ENCODE results near the gene SNRNP48.

SNRNP48 gene, protein sequence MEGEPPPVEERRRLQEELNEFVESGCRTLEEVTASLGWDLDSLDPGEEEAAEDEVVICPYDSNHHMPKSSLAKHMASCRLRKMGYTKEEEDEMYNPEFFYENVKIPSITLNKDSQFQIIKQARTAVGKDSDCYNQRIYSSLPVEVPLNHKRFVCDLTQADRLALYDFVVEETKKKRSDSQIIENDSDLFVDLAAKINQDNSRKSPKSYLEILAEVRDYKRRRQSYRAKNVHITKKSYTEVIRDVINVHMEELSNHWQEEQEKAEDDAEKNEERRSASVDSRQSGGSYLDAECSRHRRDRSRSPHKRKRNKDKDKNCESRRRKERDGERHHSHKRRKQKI

DNA sequence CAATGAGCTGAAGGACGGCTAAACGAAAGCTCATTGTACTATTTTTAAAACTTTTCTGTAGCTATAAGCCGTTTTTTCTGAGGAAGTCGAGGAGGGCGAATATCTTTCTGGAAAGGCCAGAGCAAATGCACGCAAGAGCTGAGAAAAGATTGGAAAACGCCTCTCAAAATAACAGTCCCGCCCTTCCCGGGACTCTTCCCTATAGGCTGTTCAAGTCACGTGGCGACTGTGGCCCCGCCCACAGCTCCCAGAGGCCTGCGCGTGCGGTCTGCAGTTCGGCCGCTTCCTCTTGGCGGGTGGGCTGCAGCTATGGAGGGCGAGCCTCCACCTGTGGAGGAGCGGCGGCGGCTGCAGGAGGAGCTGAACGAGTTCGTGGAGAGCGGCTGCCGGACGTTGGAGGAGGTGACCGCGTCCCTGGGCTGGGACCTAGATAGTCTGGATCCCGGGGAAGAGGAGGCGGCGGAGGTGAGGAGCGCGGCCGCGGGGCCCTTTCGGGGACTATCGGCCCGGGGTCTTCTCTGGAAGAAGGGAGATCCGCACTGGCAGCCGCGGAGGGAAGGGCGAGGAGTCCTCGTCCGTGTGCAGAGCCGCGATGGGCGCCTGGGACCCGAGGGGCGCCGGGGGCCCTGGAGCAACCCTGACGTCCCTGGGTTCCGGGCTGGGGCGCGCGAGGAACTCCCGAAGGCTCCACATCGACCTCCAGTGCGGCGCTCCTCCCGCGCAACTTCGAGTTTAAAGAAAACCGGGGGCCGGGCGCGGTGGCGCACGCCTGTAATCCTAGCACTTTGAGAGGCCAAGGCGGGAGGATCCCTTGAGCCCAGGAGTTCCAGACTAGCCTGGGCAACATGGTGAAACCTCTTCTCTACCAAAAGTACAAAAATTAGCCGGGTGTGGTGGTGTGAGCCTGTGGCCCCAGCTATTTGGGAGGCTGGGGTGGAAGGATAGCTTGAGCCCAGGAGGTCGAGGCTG, at the start of gene SNRNP48:
Gene SNRNP48 (plus strand): TSS at position 250 of the 969 bp plus-strand sequence. CDS start 60 bp downstream, at position 310.
- DNase-seq: peak; percentile 31

DNA sequence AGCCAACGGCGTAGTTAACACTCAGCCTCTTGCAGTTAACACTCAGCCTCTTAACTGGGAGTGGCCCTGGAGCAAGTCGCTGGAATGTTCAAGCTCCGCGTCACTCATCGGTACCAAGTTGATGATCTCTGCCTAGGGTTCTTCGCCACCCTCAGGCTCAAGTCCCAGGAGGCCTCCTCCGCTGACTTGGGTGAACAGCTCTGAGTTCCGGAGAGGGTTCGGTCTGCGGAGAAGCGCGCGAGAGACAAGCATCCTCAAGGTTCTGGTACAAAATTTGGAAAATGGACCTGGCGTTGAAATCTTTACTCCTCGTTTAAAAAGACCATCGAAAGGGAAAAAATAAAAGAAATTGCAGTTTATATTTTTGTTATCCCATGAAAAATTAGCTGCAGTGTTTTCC, 49.4 kb upstream of the SNRNP48 start:
- no peak for DNase-seq

DNA sequence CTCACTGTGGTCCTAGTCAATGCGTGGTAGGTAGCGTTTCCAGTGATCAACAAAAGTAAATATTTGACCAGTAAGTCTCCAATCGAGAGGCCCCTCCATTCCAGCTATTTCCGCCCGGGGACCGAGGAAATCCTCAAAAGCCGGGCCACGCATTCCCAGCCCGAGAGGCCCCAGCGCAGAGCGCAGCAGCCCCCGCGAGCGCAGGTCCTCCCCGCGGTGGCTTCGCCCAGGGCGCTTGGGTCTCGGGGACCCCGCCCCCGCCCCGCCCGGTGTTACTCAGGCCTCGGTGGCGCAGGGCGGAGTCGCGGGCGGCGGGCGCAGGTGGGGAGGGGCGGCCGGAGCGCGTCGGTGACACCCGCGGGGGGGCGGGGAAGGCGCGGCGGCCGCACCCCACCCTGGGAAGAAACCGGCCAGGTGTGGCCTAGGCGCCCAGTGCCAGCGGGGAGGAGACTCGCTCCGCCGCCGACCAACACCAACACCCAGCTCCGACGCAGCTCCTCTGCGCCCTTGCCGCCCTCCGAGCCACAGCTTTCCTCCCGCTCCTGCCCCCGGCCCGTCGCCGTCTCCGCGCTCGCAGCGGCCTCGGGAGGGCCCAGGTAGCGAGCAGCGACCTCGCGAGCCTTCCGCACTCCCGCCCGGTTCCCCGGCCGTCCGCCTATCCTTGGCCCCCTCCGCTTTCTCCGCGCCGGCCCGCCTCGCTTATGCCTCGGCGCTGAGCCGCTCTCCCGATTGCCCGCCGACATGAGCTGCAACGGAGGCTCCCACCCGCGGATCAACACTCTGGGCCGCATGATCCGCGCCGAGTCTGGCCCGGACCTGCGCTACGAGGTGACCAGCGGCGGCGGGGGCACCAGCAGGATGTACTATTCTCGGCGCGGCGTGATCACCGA, 48.6 kb upstream of the SNRNP48 start, which contains the start of gene DSP:
Gene DSP (plus strand): TSS at position 497 of the 890 bp plus-strand sequence. CDS start 245 bp downstream, at position 742.
- DNase-seq: no peak

DNA sequence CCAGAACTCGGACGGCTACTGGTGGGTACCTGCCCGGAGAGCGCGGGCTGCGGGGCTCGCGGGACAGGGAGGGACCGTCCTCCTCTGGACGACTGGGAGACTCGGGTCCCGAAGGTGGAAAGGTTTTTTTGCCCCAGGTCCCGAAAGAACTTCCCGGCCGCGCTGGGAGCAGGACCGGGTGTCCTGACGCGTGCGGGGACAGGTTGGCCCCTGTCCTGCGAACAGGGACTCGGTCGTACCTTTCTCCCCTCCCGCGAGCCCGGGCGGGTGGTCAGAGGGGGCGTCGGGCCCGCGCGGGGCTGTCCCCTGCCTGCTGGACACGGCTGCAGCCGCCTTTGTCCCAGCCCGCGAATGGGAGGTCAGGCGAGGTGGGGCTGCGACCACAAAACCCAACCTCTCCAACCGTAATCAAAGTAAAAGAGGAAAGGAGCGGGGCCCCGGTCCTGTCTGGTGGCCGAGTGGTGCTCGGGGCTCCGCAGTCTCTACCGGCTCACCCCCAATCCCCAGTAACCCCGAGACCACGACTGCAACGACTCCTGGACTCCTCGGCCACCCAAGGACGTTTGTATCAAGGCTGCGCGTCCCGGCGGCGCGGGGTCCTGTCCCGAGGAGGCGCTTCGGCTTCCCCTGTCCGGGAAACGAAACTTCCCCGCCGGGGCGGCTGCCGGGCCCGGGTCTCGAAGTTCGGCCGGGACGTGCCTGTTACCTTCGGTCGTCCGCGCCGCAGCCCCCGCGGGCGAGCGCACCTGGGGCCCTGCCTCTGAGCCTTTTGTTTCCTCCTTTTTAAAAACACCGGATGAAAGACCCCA, 47.7 kb upstream of the SNRNP48 start:
- DNase-seq: no peak

DNA sequence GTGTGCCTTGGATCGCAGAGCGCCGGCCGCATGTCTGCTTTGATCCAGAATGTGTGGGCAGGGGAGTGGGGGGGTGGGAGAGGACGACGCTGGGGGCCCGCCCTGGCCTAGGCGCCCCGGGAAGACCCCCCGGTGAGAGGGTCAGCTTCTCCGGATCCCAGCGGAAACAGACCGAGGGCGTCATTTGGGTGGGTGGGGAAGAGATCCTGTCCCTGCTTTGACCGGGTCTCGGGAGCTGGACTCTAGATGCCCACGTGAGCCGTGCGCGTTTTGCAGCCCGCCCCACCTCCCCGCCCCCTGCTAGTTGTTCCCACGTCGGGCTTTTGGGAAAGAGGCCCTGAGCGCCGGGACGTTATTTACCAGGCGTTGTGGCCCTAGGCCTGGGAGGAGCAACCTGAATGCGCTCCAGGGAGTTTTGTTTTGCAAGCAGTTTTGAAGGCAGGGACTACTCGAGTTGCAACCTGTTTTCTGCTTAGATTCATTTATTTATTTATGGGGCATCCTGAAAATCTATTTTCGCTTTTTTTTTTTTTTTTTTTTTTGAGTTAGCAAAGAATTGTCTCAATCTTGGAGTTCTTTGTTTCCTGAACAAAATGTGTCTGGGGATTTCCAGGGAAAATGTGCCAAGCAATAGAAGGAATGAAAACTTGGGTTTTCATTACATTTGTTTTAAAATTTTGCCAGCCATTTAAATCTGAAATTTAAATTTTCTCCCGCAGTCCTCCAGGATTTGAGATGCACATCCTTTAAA, 46.9 kb upstream of the SNRNP48 start:
- DNase-seq: no peak

DNA sequence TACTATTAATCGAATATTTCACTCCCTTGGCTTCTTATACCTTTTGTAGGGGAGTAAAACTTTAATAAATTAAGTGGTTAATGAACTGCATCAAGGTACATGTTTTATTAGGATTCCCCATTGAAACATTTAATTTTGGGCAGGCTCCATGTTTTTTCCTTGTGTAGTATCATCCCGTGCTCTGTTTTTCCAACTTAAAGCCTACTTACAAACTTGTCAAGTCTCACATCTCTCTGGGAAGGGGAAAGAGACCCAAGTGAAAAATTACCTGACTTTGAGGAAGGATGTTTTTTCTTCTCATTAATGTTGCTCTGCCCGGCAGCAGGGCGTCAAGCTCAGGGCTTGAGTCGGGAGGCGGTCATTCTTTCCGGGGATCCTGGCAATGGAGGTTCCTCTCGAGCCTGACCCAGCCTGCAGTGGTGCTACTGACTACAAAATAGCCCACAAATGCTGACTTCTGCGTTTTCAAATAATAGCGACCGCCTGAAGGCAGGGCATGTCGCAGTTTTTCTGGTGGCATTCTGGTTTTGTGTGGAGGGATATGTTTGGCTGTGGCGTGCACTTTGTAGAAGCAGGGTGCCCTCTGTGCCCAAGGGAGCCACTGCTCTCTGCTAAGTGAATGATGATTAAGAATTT, 46.1 kb upstream of the SNRNP48 start:
- DNase-seq: no peak

DNA sequence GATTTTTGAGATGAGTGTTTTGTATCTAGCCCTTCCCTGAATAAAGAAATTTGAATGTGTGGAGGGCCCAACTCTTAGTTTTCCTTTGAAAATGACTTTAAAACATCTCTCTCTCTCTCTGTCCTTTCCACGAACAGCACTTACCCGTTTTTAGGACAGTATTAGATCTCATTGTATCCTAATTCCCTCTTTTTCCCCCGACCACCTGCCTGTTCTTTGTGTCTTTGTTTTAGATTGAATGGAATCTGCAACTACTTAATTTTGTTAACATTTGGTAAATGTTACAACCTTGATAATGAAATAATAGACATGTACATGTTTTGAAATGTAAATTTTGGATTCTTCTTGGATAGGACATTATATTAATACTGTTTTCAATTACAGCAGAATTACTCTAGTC, 45.4 kb upstream of the SNRNP48 start:
- DNase-seq: no peak

DNA sequence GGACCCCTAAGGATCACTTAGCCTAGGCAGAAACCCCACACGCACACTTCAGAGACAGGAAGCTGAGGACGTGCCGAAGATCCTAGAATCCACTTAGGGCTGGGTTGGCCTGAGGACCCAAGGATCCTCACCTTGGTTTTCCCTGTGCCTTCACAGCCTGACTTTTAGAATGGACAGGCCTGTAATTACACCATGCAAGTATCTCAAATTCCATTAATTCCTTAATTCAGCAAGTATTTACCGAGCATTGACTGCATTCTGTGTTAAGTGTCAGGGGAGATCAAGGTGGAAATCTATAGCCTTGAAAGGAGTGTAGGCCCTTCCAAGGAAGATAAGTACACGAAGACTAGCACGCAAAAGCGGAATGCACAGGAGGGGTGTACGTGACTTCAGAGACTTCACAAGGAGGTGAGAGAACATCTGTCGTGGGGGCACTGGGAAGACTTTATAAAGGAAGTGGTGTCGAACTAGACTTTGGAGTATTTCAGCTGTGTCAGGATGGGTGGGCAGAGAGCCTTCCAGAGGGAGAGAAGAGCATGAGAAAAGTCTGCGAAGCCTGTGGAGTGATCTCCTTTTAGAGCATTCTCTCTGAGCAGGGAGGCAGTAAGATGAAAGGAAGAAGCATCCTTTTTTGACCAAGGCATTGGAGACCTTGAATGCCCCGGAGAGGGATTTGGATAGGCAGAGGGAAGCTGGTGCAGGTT, 44.5 kb upstream of the SNRNP48 start:
- no peak for DNase-seq

DNA sequence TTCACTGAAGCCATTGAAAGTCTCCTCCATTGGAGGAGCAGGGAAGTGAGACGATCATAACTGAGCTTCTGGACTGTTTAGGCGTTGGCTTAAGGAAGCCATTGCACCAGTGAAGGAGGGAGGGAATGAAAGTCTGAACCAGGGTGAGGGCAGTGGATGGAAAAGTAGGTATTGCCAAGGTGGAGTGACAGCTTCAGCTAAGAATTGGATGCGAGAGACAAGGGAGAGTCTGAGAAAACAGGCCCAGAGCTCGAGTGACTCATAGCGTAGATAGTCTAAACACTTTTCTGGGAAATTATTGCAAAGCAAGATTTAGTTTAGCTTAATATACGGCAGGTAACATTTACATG, 44.0 kb upstream of the SNRNP48 start:
- no peak for DNase-seq

DNA sequence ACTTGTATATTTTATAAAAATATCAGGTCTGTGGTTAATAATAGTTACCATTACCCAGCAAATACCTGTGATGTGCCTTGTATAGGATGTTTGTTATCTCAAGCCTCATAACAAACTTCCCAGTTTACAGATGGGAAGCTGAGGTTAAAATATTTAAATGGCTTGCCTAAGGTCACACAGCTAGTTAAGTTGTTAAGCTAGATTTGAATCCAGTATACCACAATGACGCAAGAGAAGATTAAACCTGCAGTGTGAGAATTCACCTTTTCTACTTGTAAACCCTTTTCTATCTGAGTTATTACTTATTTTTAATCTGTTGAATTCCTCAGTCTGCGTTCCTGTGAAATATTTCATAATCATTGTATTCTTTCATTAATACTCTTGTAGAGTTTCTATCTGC, 43.6 kb upstream of the SNRNP48 start:
- no peak for DNase-seq

DNA sequence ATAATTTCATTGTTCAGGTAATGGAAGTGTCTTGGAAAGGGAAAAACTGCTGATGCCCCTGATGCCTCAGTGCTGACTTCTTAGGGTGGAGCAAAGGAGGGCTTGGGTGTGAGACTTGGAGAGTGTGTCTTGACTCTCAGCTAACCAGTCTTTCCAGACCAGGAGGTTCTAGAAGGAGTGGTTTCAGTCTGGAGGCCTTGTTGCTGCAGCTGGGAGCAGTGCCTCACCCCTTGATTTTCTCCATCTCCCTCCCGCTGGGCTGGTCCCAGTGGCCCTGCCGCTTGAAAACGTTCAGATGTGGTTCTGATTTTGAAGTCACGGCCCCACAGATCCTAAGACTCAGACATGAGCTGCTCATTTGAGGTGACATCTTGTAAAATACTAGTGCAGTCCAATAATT, 43.1 kb upstream of the SNRNP48 start:
- DNase-seq: no peak

DNA sequence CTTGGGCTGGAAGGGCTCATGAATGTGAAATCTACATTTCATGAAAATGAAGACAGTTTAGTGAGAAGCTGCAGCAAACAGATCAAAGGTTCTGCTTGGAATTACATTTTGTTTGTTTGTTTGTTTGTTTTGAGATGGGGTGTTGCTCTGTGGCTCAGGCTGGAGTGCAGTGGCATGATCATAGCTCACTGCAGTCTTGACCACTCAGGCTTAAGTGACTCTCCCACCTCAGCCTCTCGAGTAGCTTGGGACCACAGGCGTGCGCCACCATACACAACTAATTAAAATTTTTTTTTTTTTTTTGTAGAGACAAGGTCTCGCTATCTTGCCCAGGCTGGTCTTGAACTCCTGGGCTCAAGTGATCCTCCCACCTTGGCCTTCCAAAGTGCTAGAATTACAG, 42.7 kb upstream of the SNRNP48 start:
- DNase-seq: no peak

DNA sequence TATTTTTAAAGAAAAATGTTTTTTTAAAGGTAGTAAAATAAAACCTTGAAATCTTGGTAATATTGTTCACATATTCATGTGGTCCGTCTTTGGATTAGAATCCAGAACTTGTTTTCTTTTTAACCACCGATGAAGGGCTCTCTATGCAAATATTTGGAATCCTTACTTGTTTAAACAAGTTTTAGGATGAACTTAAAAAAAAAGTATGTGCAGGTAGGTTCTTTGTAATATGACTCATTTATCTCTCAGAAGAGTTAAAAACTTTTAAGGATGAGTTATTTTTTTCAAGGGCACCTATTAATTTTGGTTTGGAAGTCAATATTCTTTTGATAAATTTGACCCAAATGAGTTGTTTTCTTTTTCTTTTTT, 39.6 kb upstream of the SNRNP48 start:
- no peak for DNase-seq

DNA sequence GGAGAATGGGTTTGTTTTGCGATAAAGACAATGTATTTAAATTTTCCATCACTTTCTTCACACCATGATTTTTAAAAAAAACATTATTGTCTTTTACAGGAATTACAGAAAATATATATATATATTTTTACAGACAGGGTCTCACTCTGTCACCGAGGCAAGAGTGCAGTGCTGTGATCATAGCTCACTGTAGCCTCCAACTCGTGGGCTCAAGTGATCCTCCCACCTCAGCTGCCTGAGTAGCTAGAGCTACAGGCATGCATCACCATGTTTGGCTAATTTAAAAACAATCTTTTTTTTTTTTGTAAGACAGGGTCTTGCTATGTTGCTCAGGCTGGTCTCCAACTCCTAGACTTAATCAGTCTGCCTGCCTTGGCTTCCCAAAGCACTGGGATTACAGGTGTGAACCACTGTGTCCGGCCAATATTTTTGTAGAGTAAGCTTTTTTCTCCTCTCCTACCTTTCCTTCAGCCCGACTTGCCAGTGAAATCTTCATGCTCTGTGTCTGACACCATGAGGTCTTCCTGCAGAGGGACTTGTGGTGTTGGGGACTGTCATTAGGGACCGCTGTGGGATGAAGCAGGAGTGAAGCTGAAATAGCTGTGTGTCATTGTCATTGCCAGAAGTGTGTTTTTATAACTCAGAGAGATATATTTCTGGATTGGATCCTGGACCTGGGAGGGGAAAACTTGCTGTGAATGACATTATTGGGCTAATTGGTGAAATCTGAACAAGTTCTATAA, 35.3 kb upstream of the SNRNP48 start:
- DNase-seq: no peak

DNA sequence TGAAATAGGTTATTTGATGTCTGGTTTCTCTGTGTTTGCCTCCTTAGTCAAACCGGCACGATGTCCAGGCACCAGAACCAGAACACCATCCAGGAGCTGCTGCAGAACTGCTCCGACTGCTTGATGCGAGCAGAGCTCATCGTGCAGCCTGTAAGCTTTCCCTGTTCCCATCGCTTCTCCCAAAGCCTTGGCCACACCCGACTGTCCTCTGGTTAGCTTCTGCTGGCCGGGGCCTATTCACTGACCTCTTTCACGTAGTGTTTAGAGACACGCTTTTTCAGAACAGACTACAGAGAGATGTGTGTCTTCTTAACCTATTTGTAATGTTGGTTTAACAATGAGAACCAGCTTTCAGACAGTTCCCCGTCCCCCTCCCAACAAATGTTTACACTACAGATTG, 34.3 kb upstream of the SNRNP48 start:
- DNase-seq: no peak

DNA sequence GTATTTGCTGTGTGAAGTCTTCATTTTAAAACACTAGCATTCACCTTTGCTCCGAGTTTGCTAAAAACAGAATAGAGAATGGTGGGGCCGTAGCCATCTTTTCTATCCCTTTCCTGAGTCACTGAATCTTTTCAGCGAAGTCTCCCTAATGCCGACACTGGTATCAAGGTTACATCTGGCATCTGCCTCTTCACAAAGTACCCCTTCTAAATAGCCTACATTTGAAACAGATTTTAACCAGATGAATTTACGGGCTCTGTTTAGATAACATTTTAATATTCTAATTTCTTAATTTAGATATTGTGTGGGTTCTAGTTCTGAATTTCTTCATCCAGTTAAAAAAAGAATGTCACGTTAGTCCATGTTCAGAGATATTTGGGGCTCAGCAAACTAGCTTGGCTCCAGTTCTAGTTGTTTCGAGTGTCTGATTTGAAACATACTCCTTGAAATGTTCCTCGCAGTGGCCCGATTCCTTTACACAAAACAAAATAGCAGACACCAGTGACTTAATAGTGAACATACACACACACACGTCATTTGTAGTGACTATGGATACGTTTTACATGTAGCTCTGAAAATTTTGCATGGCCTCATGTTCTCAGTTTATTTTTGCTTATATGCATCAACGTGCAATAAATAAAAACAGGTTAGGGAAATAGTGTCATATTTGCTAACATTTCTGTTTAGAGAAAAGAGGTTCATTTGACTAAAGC, 33.4 kb upstream of the SNRNP48 start:
- no peak for DNase-seq

DNA sequence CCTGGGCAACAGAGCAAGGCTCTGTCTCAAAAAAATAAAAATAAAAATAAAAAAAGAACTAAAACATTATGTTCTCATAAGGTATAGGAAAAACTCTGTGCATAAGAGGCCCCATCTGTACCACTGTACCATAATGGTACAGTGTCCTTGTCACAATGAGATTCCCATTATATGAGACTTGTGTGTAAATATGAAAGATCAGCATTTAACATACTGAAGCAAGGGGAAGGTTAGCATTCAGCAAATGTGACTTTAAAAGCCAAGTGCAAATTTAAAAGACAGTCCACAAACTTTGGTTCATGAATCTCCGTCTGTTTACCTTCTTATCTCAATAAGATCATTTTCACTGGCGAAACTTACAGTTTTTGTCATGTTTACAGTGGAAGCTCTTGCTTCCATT, 32.3 kb upstream of the SNRNP48 start:
- no peak for DNase-seq

DNA sequence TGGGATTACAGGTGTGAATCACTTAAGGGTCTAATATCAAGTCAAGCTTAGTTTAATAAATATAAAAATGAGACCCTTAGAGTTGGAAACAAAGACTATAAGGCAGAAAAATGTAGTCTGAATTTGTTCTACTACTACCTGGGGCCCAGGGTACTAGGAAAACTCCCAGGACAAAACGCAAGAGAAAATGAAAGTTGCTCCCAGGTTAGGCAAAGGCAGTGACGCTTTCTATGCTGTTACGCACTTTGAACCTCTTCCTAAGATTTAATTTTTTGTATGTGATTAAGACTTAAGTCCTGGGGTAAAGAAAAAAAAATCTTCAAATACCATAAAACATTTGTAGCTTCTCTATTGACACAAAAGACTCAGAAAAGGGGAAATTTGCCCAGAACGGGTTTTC, 31.2 kb upstream of the SNRNP48 start:
- DNase-seq: no peak

DNA sequence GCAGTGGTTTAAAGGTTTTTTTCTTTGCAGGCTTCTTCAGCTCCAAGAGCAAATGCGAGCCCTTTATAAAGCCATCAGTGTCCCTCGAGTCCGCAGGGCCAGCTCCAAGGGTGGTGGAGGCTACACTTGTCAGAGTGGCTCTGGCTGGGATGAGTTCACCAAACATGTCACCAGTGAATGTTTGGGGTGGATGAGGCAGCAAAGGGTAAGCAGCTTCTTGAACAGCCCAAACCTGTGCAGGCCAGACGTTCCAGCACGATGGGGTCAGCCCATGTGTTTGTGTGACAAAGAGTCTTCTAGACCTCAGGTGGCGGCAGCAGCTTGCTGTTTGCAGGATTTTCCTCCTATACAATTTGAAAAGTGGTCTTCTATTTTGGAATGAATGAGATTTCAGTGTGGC, 30.8 kb upstream of the SNRNP48 start:
- DNase-seq: no peak
